ENCODE measurements around the gene LGALS8.

Gene LGALS8

DNA sequence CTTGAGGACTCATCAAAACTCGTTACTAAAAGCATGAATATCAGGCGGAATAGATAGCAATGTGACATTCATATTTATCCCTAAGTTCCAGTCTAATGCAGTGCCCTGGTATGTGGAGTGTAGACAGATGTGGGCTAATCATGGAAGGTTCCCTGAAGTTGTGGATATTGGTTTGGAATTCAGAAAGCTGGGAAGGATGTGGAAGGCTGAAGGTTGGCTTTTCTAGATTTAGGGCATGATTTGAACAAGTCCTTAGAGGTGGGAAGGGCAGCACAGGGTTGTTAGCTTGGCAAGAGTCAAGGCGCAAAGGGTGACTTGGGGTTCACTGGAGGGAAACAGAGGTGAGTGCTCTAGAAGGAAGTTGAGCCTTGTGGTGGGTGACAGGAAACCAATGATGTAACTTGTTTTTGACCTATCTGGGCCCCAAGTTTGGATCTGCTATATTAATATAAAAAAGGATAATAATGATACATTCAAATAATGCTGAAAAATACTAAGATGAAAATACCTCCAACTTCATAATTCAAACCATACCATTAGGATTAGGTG is 21.9 kb downstream of the LGALS8 start:
- Histone ChIP-seq H3K36me3 (ENCODE audit: insufficient read depth, low read length) (peaks cover 95% of the 10 kb centered on the region; the same call in 1 of the 2 replicates), H4K20me1 (ENCODE audit: insufficient read depth, low read length, poor library complexity, severe bottlenecking) (no peaks in the 10 kb centered on the region), H3K9me2 (replicated peaks; ENCODE audit: low read depth, low read length) (no peaks in the 10 kb centered on the region), H3F3A (ENCODE audit: low read depth) (no peaks in the 10 kb centered on the region), H3K4me2 (ENCODE audit: low read depth, low read length, poor library complexity, severe bottlenecking) (no peak overlapping the region), H3K4me3 (ENCODE audit: low read length, poor library complexity, severe bottlenecking) (no peak overlapping the region), H3K9ac (ENCODE audit: low read depth, low read length, poor library complexity, severe bottlenecking) (no peak overlapping the region), H3K27me3 (ENCODE audit: insufficient read depth, low read length, poor library complexity, severe bottlenecking) (no peaks in the 10 kb centered on the region), H3K79me2 (ENCODE audit: insufficient read depth, low read length) (no peaks in the 10 kb centered on the region), H3K4me1 (ENCODE audit: insufficient read depth, low read length, poor library complexity, severe bottlenecking) (peaks cover 9% of the 10 kb centered on the region), H2AFZ (ENCODE audit: low read length) (no peak overlapping the region), H3K9me3 (ENCODE audit: insufficient read depth, low read depth, low read length) (no peaks in the 10 kb centered on the region)
- TF ChIP-seq EZH2phosphoT487 (IDR thresholded peaks at IDR 0.05; ENCODE audit: borderline replicate concordance) = no peak
- TF ChIP-seq CTCF (conservative IDR thresholded peaks at IDR 0.05; ENCODE audit: low read length) = no peak

GRCh38 chr1:236548452-236548851 is 24.7 kb downstream of the LGALS8 start:
- Histone ChIP-seq H3K9me2 (replicated peaks; ENCODE audit: low read depth, low read length) (no peaks in the 10 kb centered on the region), H3K9me3 (ENCODE audit: insufficient read depth, low read depth, low read length) (no peaks in the 10 kb centered on the region), H2AFZ (ENCODE audit: low read length) (no peak overlapping the region), H3K4me3 (ENCODE audit: low read length, poor library complexity, severe bottlenecking) (no peak overlapping the region), H3K27me3 (ENCODE audit: insufficient read depth, low read length, poor library complexity, severe bottlenecking) (no peaks in the 10 kb centered on the region), H4K20me1 (ENCODE audit: insufficient read depth, low read length, poor library complexity, severe bottlenecking) (no peaks in the 10 kb centered on the region), H3K79me2 (ENCODE audit: insufficient read depth, low read length) (no peaks in the 10 kb centered on the region), H3K4me2 (ENCODE audit: low read depth, low read length, poor library complexity, severe bottlenecking) (no peak overlapping the region), H3F3A (ENCODE audit: low read depth) (no peaks in the 10 kb centered on the region), H3K9ac (ENCODE audit: low read depth, low read length, poor library complexity, severe bottlenecking) (no peak overlapping the region), H3K4me1 (ENCODE audit: insufficient read depth, low read length, poor library complexity, severe bottlenecking) (peaks cover 16% of the 10 kb centered on the region), H3K36me3 (ENCODE audit: insufficient read depth, low read length) (peaks cover 96% of the 10 kb centered on the region; the same call in 1 of the 2 replicates)
- TF ChIP-seq EZH2phosphoT487 (IDR thresholded peaks at IDR 0.05; ENCODE audit: borderline replicate concordance) (no peak), CTCF (conservative IDR thresholded peaks at IDR 0.05; ENCODE audit: low read length) (no peak)

DNA sequence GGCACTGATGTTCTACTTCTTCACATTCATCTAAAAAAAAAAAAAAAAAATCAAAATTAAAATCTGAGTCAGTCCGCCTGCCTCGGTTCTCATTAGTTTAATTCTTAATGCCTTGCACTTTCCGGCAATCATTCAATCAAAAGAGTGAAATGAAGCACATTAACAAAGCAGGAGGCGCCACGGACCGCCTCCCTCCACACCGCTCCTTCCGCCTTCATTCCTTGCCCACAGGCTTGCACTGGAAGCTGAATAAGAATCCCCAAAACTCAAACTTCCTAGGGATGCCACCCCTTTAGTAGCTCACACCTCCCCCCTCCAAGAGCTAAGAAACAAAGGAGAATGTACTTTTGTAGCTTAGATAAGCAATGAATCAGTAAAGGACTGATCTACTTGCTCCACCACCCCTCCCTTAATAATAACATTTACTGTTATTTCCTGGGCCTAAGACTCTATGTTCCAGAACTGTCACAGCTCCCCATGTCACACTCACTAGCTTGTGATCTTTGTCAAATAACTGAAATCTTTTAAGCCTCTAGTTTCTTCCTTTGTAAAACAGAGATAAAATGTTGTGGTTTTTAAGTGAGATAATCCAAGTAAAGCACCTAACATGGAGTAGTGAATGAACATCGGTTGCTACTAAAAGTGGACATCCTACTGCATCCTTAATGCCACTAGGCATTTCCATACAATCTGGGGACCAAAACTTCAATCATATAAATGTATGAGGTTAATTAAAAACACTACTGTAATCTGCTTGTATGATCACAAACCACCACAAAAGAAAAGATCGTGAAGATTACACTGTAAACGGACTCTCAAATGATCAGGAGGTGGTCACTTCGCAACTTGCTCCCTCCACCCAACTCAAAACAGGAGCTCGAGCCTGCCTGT is 27.4 kb downstream of the LGALS8 start:
- Histone ChIP-seq H3K9me3 (ENCODE audit: insufficient read depth, low read depth, low read length) (no peaks in the 10 kb centered on the region), H3K4me1 (ENCODE audit: insufficient read depth, low read length, poor library complexity, severe bottlenecking) (peaks cover 7% of the 10 kb centered on the region), H3K4me2 (ENCODE audit: low read depth, low read length, poor library complexity, severe bottlenecking) (no peak overlapping the region), H3K9ac (ENCODE audit: low read depth, low read length, poor library complexity, severe bottlenecking) (no peak overlapping the region), H3K36me3 (ENCODE audit: insufficient read depth, low read length) (peaks cover 90% of the 10 kb centered on the region; the same call in 1 of the 2 replicates), H3F3A (ENCODE audit: low read depth) (no peaks in the 10 kb centered on the region), H3K9me2 (replicated peaks; ENCODE audit: low read depth, low read length) (no peaks in the 10 kb centered on the region), H4K20me1 (ENCODE audit: insufficient read depth, low read length, poor library complexity, severe bottlenecking) (no peaks in the 10 kb centered on the region), H3K27me3 (ENCODE audit: insufficient read depth, low read length, poor library complexity, severe bottlenecking) (no peaks in the 10 kb centered on the region), H3K4me3 (ENCODE audit: low read length, poor library complexity, severe bottlenecking) (no peak overlapping the region), H3K79me2 (ENCODE audit: insufficient read depth, low read length) (no peaks in the 10 kb centered on the region), H2AFZ (ENCODE audit: low read length) (no peak overlapping the region)
- no peak for TF ChIP-seq EZH2phosphoT487 (IDR thresholded peaks at IDR 0.05; ENCODE audit: borderline replicate concordance)
- no peak for TF ChIP-seq CTCF (conservative IDR thresholded peaks at IDR 0.05; ENCODE audit: low read length)

Data from Loucy (cell line).